ENCODE measurements around the gene IGLL1.
"Not testable (repeated sequence)": the region's sequence is repeated elsewhere in the genome, so short reads cannot be mapped to it uniquely, and the experiment has no call there.

IGLL1 gene

DNA sequence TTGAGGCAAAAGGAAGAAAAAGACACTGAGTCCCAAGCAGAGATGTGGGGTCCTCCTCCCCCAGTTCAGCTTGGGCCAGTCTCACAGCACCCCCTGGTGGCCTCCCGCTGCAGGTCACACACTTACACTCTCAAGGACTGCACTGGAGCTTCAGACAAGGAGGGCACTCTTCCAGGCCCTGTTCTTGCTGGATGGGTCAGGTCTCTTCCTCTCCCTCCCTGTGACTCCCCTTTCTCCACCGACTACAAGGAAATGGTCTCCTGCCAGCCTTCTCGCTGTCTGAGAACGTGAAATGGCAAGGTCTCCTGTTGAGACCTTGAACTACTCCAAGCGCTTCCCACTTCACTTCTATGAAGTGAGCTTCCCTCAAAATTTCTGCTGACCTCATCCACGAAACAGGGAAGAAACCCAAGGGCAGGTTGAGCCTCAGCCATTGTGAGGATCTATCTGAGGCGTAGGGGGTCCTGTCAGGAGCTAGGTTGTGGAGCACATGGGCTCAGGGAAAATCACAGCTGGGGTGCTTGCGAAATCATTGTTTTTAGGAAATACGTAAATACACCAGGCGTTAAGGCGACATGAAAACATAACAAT is 11.2 kb upstream of the IGLL1 start:
- DNase-seq (ENCODE audit: low spot score) = peak; percentile 88

DNA sequence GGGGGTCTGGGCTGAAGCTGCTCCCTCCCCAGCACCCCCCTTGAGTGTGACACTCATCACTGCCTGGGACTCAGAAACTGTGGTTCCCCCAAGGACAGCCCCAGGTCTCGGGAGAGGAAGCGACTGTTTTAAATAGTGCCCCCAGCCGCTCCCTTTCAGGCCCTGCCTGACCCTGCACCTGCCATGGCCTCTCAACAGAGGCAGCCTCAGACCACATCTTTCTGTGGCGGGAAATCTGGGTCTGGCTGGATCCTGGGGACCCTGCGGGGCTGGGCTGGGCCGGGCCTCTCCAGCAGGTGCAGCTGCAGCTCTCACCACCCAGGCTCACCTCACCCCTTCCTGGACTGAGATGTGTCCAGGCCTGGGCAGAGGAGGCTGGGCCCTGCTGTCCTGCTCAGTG is 3.7 kb upstream of the IGLL1 start:
- no peak for DNase-seq (ENCODE audit: low spot score)

DNA sequence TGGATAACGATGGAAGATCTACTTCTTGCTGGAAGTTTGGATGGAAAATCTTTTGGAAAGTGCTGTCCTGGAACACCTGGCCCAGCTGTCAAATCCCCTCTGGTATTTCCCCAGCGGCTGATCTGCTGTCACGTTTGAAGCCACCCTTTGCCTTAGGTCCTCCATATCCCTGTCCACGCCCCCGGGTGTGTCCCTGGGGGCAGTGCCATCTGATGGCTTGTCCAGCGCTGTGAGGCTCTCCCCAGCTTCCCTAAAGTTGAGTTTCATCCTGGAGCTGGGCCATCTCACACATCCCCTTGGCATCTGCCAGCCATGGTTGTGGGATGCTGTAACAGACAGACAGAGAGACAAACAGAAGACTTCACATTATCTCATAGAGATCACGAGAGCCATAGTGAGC is 3.1 kb upstream of the IGLL1 start:
- DNase-seq (ENCODE audit: low spot score) = no peak

DNA sequence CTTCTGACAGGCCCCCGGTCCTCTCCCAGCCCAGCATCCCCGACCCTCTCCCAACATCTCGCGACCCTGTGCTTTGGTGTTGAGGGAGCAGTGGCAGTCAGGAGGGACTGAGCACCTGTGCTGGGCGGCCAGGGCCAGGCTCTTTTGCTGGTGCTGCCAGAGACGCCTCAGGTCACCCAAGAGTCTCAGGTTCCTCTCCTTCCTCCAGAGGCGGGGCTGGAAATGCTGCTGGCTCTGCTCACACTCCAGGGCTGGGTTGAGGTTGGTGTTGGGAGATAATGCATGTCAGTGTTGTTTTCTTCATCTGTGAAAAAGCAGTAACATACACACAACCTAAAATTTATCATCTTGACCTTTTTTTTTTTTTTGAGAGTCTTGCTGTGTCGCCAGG is 1.2 kb upstream of the IGLL1 start:
- no peak for DNase-seq (ENCODE audit: low spot score)

DNA sequence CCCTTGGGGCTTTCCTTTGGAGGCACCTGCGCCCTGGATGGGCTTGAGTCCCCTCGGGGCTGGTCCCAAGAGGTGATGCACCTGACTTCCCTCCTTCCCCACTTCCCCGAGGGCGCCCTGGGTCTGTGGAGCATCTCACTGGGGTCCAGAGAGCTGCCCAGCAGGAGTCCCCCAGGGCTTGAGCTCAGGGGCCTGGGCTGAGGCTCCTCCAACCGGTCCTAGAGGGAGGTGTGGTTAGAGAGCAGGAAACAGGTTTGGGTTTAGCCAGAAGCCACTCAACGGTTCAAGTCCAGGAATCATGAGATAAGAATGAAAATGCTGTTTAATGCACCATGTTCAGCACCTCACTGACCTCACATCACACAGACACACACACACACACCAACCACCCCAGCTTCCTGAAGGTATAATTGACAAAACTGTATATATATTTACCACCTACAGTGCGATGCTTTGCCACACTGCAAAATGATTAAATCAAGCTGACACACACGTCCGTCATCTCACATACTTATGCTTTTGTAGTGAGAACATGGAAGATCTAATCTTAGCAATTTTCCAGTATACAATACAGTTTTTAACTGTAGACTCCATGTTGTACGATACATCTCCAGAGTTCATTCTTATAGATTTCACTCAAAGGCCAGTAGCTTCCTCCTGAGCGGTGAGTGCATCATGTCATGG is 628 bp upstream of the IGLL1 start:
- no peak for DNase-seq (ENCODE audit: low spot score)

DNA sequence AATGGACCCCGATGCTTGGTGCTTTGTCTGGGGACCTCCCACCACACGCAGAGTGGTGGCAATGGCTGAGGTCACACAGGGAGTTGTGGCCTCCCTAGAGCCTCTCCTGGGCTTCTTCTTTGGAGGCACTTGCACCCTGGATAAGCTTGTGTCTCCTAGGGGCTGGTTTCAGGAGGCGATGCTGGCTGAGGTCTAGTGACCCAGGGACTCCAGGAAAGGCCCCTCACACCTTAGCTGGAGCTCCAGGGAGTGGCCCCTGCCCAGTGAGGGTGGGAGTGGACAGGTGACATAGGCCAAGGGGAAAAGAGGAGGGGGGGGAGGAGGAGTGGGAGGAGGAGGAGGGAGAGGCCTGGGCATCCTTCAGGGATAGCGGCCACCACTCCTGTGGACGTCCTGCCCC is 810 bp downstream of the IGLL1 start:
- DNase-seq (ENCODE audit: low spot score) = no peak

DNA sequence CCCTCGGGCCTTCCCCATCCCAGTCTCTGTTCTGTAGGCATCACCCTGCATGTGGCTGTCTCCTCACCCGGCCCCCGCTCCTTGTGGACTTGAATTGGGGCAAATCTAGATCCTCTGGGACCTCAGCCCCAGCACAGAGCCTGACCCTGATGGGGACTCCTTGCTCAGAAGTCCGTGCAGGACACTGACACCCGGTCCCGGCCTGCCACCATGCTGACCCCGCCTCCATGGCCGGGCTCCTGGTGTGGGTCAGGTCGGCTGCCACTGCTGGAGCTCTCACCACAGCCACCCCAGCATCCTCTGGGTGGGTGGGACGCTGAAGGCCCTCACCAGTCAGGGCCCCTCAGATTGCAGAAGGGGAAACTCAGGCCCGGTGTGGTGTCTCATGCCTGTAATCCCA is 1.8 kb downstream of the IGLL1 start:
- no peak for DNase-seq (ENCODE audit: low spot score)

DNA sequence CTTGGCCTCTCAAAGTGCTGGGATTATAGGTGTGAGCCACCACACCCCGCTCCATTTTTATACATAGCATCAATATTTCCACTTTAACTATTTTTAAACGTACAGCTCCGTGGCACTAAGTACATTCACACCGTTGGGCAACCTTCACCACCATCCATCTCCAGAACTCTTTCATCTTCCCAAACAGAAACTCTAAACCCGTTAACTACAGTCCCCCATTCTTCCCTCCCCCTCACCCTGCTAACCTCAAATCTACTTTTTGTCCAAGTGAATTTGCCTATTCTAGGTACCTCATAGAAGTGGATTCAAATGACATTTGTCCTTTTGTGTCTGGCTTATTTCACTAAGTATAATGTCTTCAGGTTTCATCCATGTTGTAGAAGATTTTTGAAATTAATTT is 3.4 kb downstream of the IGLL1 start:
- DNase-seq (ENCODE audit: low spot score) = no peak

DNA sequence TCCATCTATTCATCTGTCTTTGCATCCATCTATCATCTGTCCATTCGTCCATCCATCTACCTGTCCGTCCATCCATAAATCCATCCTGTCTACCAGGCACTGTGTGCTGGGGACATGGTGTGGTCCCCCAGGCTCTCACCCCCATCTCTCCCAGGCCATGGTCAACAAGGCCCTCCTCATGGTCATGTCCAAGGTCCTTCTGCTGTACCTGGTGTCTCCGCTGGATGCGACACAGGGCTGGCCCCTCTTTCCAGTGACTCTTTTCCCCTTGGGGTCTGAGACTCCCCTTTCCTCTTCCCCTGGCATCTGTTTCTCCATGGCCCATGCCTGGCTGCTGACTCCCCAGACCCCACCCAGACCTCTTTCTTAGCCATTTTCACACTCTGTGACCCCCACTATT is 4.5 kb downstream of the IGLL1 start:
- DNase-seq (ENCODE audit: low spot score) = no peak

DNA sequence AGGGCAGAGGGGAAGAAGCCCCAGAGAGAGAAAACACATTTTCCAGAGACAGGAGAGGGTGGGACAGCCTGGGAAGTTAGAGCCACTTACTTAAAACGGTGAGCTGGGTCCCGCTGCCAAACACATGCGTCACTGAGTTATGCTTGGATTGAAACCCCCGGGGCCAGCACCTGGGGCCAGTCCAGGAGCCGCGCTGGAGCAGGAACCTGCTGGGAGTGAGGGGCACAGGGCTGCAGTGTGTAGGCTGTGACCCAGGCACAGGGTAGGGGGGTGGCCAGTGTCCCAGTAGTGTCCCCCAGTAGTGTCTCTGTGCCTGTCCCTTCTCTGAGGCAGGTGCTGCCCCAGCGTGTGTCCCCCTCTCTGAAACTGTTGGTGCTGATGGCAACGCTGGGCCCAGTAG is 5.2 kb downstream of the IGLL1 start:
- DNase-seq (ENCODE audit: low spot score) = no peak

DNA sequence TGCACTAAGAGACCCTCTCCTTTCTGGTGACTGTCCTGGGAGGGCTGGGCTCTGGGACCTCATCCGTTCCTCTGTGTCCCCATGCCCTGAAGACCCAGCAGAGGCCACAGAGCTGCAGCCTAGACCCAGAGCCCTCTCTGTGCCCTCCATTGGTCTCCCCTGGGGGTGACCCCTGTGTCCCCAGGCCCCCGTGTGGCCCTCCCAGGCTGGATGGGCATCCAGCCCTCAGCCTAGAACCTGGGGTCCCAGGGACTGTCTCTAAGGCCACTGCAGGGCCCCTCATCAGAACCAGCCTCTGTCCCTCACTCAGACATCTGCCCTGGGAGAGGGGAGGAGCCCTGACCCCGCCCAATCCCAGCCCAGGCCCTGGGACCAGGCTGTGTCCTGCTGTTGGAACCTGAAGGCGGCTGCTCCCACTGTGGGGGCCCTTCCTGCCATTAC is 5.7 kb downstream of the IGLL1 start:
- DNase-seq (ENCODE audit: low spot score) = no peak

DNA sequence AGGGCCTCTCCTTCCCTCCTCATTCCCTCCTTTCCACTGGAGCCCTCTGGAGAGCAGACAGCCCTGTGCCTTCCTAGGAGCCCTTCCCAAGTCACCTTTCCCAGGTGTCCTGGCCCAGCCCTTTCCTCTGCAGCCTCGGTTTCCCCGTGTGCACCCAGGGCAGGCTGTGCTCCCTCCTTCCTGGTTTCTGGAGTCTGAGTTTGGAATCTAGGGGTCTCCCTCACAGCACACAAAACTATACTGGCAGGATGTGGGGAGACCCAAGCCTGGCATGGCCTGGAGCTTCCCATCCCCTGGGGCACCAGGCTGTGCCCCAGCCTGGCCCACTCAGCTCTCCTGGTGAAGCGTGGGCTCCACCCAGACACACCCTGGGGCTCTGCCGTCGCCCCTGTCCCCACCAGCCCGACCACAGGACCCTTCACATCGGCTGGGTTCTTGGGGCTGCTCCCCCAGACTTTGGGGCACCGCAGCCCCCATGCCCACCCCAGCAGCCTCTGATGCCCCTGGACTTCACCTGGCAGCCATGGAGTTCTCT is 6.3 kb downstream of the IGLL1 start:
- DNase-seq (ENCODE audit: low spot score) = not testable (repeated sequence)

DNA sequence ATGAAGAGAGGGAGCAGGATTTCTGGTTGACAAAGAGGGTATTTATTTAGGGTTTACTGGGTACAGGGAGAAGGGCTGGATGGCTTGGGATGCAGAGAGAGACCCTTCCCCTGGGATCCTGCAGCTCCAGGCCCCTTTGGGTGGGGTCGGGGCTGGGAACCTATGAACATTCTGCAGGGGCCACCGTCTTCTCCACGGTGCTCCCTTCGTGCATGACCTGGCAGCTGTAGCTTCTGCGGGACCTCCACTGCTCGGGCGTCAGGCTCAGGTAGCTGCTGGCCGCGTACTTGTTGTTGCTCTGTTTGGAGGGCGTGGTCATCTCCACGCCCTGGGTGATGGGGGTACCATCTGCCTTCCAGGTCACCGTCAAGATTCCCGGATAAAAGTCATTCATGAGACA is 7.0 kb downstream of the IGLL1 start:
- not testable (repeated sequence) for DNase-seq (ENCODE audit: low spot score)

DNA sequence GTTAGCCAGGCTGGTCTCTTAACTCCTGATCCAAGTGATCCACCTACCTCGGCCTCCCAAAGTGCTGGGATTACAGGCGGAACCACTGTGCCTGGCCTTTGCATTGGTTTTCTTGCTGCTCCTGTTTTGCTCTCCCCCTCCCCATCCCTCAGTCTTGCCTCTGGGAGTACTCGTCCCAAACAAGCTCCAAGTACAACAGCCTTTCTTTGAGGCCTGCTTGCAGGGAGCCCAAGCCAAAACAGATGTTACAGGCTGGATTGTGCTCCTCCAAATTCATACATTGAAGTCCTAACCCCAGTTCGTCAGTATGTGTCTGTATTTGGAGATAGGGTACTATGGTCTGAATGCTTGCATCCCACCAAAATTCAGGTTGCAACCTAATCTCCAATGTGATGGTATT is 8.6 kb downstream of the IGLL1 start:
- no peak for DNase-seq (ENCODE audit: low spot score)

DNA sequence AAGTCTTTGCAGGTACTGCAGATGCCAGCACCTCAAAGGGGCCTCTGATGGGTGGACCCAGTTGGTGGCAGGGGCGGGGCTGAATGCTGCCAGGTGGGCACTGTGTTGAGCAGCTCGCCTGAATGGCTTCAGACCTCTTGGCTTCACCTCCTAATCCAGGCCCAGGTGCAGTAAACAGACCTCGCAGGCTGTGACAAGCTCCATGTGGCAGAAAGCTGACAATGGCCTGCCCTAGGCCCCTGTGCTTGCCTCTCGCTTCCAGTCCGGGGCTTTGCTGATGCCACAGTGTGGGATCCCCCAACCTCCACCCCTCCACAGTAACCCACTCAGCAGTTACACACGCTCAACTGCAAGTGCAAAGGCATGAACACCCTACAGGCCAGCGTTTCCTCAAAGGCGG is 9.4 kb downstream of the IGLL1 start:
- DNase-seq (ENCODE audit: low spot score) = no peak

DNA sequence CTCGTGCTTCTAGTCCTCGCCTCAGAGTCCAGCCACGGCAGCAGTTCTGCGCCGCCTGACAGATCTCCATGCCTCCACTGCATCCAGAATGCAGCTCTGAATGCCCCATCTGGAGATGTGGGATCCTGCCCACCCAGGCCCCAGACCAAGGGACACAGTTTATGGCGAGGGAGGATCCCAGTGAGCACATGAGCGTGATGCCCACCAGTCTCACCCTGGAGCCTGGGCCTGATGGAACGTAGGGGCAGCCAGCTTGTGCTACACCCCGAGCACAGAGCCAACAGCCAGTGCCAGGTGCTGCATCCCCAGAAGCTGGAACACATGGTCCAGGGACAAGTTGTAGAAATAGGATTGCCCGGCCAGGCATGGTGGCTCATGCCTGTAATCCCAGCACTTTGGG is 10.4 kb downstream of the IGLL1 start:
- no peak for DNase-seq (ENCODE audit: low spot score)

DNA sequence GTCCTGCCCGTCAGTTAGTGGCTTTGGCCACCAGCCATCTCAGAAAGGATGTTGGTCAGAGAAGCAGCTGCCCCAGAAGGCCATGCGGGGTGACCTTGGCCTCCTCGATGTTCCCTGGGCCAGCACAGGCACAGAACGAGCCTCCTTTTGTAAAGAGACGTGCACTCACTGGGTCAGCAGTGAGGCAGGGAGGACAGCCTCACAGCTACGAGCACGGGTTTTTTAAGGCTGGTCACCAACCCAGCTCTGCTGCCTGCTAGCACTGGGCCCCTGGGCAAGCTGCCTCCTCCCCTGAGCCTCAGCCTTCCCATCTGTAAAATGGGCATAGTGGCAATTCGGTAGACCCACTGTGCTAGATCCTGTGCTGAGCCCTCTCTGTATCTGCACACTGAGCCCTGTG is 10.8 kb downstream of the IGLL1 start:
- DNase-seq (ENCODE audit: low spot score) = no peak

DNA sequence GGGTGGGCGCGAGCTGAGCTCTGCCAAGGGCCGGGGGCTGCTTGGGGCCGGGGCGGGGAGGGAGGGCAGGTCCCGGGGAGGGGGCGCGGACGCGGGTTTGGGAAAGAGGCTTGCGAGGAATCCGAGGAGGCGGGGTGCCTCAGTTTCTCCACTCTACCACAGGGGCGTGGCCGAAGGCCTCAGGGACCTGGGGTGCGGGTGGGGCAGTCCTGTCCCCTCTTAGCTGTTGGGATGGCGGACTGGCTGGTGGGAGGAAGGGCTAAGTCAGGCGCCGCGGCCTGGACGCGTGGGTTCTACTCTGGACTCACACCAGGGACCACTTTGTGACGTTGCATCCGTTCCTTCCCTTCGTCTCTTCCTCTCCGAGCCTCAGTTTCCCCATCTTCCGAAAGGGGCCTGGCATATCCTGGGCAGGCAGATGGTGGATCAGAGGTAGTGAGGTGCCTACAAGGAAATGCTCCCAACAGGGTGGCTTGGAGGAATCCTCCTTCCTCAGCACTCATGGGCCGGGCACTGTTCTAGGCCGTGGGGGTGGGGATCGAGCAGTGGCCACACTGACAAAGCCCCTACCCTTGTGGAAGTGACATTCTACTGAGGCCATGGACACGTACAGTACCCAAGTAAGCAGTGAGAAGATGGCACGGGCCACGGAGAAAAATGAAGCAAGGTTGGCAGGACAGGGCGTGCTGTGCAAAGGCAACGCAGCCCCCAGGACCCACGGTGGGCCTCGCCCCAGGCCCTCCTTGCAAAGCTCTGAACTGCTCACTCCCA is 13.2 kb downstream of the IGLL1 start:
- DNase-seq (ENCODE audit: low spot score) = no peak

DNA sequence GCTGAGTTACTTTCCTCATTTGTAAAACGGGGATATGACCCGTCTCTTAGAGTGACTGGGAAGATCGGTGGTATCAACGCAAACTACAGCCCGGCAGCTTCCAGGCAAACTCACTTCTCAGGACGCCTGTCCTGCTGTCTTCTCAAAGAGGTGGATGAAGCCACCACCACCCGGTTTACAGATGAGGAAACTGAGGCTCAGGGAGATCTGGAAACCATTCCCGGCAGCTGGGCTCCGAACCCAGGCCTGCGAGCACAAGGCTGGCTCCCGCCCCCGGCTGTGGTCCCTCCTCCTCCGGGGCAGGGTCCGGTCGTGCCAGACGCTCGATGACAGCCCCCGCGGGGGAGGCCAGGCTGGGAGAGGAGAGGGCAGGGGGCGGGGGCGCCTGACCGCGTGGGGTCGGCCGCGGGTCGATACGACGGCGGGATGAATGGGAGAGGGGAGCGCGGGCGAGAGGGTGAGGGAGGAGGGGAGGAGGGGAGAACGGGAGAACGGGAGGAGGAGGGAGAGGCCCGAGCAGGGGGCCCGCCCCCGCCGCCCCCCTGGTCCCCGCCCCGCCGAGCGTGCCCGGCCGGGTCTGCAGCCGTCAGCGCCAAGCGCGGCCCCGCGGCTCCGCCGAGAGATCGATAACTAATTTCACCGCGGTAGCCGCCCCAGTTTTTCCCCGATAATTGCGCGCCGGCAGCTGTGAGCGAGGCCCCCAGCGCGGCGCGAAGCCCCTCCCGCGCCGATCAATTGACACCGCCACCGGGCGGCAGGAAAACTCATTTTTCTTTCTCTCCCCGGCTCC is 14.0 kb downstream of the IGLL1 start:
- DNase-seq (ENCODE audit: low spot score) = peak; percentile 73

DNA sequence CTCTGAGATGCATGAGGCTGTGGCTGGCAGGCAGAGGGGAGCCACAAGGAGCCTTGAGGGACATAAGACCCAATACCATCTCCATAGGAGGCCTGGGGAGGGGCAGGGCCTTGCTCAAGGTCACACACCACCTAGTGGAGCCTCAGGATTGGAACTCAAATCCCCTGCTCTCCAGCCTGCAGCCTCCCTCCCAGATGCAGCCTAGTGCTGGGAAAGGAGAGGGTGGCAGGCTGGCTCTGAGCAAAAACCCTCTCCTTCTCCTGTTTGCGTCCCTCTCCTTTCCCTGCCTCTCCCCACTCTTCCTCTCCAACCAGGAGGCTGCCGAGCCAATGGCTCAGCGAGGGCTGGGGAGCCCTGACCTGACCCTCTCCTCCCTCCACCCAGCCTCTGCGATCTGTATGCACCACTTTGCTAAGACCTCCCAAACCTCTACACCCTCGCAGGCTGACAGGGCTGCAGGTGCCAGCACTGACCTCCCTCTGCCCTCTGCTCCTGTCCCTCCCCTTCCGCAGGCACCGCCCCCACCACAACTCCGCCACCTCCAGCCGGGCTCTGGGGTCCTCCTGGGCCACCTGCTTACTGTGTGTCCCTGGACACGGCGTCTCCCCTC is 14.7 kb downstream of the IGLL1 start:
- DNase-seq (ENCODE audit: low spot score) = peak; percentile 56

DNA sequence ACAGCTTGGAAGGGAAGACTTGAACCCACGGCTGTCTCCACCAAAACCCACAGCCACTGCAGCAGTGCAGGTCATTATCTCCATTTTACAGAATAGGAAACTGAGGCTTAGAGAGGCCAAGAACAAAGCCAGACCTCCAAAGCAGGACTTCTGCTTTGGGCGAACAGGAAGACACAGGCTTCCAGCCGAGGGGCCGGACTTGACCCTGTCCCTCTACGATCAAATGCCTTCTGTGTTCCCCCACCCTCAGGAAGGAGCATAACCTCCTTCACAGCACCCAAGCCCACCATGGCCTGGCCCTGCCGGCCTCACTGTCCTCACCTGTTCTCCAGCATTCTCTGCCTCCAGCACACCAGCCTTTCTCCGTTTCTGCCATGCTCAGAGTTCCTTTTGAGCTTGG is 15.8 kb downstream of the IGLL1 start:
- no peak for DNase-seq (ENCODE audit: low spot score)

DNA sequence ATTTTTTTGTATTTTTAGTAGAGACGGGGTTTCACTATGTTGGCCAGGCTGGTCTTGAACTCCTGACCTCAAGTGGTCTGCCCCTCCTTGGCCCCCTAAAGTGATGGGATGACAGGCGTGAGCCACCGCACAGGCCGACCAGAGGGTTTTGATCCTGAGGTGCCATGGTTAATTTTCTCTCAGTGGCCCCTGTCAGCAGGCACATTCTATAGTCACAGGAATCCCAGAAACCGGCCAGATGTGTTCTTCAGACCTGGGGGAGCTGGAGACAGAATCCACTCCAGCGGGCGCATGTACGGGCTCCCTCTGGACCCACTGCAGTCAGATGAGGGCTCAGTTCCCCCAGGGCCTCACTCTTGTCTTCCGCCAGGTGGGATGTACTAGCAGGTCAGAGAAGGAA is 17.0 kb downstream of the IGLL1 start:
- DNase-seq (ENCODE audit: low spot score) = no peak

Data from iPS-NIHi11 (cell line).